HCT116 (cell line): ENCODE measurements around the gene ACOXL. TPM values are rescaled to one million over a fixed set of nuclear protein-coding genes. Genes with fewer than 3 reads are reported as not detected.
A peak's percentile ranks its signal among the peaks of the same experiment; 100 is the strongest.

Experiments
- ATAC-seq: fragments of 200-7000 bp; cut with Tn5 transposase; 2 replicates; pipeline ENCODE4 v1.9.1; 2020; ENCODE audit warnings: mild to moderate bottlenecking, moderate library complexity
- BruUV-seq: library from RNA; stranded (reverse); fragments of 400-500 nt; replicated peaks from 2 replicates; lab custom pipeline; 2021; lab: Mats Ljungman, UMichigan
- CTCF ChIA-PET: fragments of 300-600 bp; sonication (Branson Sonifier 250); formaldehyde crosslinking; loops from one replicate; lab custom pipeline; 2021; ENCODE audit warnings: antibody characterized with exemption; lab: Charles Lee
- POLR2A ChIA-PET: fragments of 300-600, 350-600 bp; sonication (Branson Sonifier 250); formaldehyde crosslinking; loops from one replicate; lab custom pipeline; 2021; ENCODE audit warnings: antibody characterized with exemption; lab: Charles Lee
- RAD21 ChIA-PET, 2 experiments: fragments of 300-600 bp; sonication (Branson Sonifier 250); formaldehyde crosslinking; loops; one replicate each; lab custom pipeline; 2023; ENCODE audit warnings: low total read pairs in 2 of 2; ENCODE audit not compliant: uncharacterized antibody in 2 of 2, unreplicated experiment in 2 of 2, low non-redundant PET in 1 of 2; lab: Charles Lee
- DNase-seq: peaks from one replicate; pipeline ENCODE4 v3.0.0-alpha.2; 2010; ENCODE audit warnings: low read depth, low spot score
- H2AFZ ChIP-seq: fragments of 200-600 bp; shearing (Covaris generic), sonication (generic); 2 replicates; pipeline ENCODE4 v1.6.1; 2017; ENCODE audit warnings: low read depth, mixed run types, mixed read lengths, antibody characterized with exemption, low read length; ENCODE audit not compliant: poor library complexity, severe bottlenecking
- H3K27ac ChIP-seq: 2 replicates; pipeline ENCODE4 v1.5.1; 2012; ENCODE audit warnings: low read depth, low read length
- H3K27me3 ChIP-seq: fragments of 200-600 bp; sonication (generic); 2 replicates; pipeline ENCODE4 v1.6.1; 2016; ENCODE audit warnings: mixed run types, low read length, mixed read lengths; ENCODE audit not compliant: insufficient read depth
- H3K36me3 ChIP-seq, 2 experiments: fragments of 200-500 bp in 1 of 2; fragments of 200-600 bp in 1 of 2; sonication (Bioruptor generic) in 1 of 2; sonication (generic) in 1 of 2; 2 replicates each; pipeline versions ENCODE4 v1.5.1 to v1.6.1; 2014 to 2016; ENCODE audit warnings: low read length in 2 of 2, inconsistent platforms in 1 of 2, mixed read lengths in 1 of 2, mixed run types in 1 of 2; ENCODE audit not compliant: insufficient read depth in 2 of 2, control insufficient read depth in 1 of 2
- H3K4me1 ChIP-seq, 2 experiments: fragments of 200-600 bp in 1 of 2; sonication (generic) in 1 of 2; 2 replicates each; pipeline versions ENCODE4 v1.5.1 to v1.6.1; 2012 to 2017; ENCODE audit warnings: low read length in 2 of 2, inconsistent platforms in 1 of 2, mild to moderate bottlenecking in 1 of 2, mixed read lengths in 1 of 2, mixed run types in 1 of 2, moderate library complexity in 1 of 2; ENCODE audit not compliant: insufficient read depth in 2 of 2, control insufficient read depth in 1 of 2
- H3K4me2 ChIP-seq: fragments of 200-600 bp; sonication (generic); 2 replicates; pipeline ENCODE4 v1.6.1; 2017; ENCODE audit warnings: mixed run types, low read length, mixed read lengths
- H3K4me3 ChIP-seq, 2 experiments: fragments of 200-600 bp in 1 of 2; sonication (generic) in 1 of 2; replicated peaks in 1 of 2; 2 replicates each; pipeline ENCODE4 v1.5.1; 2011 to 2016; ENCODE audit warnings: low read length in 2 of 2, control low read depth in 1 of 2, low read depth in 1 of 2, mild to moderate bottlenecking in 1 of 2, mixed read lengths in 1 of 2, mixed run types in 1 of 2
- H3K79me2 ChIP-seq: fragments of 200-600 bp; sonication (generic); 2 replicates; pipeline ENCODE4 v1.6.1; 2017; ENCODE audit warnings: mild to moderate bottlenecking, mixed run types, low read length, moderate library complexity, mixed read lengths; ENCODE audit not compliant: insufficient read depth
- H3K9ac ChIP-seq: fragments of 200-600 bp; sonication (generic); 2 replicates; pipeline ENCODE4 v1.6.1; 2016; ENCODE audit warnings: low read length, mixed read lengths
- H3K9me2 ChIP-seq: fragments of 200-600 bp; sonication (generic), shearing (Covaris generic); 2 replicates; pipeline ENCODE4 v1.6.1; 2017; ENCODE audit warnings: mixed run types, mild to moderate bottlenecking, moderate library complexity; ENCODE audit not compliant: insufficient read depth
- H3K9me3 ChIP-seq, 2 experiments: fragments of 200-500 bp in 1 of 2; fragments of 200-600 bp in 1 of 2; sonication (Bioruptor generic) in 1 of 2; sonication (generic) in 1 of 2; 2 replicates each; pipeline ENCODE4 v1.6.1; 2014 to 2017; ENCODE audit warnings: low read length in 2 of 2, mixed read lengths in 2 of 2, inconsistent platforms in 1 of 2, low read depth in 1 of 2, mild to moderate bottlenecking in 1 of 2, mixed run types in 1 of 2, moderate library complexity in 1 of 2; ENCODE audit not compliant: control insufficient read depth in 1 of 2, insufficient read depth in 1 of 2
- H4K20me1 ChIP-seq: fragments of 200-600 bp; sonication (generic), shearing (Covaris generic); 2 replicates; pipeline ENCODE4 v1.6.1; 2017; ENCODE audit warnings: mixed run types, mild to moderate bottlenecking, moderate library complexity; ENCODE audit not compliant: insufficient read depth
- CEBPB ChIP-seq: IDR thresholded peaks from 2 replicates; pipeline ENCODE4 v1.6.1; 2012; ENCODE audit warnings: low read depth
- ELF1 ChIP-seq: IDR thresholded peaks from 2 replicates; pipeline ENCODE4 v1.6.1; 2012; ENCODE audit warnings: low read depth, borderline replicate concordance
- EZH2phosphoT487 ChIP-seq: fragments of 200-600 bp; IDR thresholded peaks from 2 replicates; pipeline ENCODE4 v1.6.1; 2018; ENCODE audit warnings: antibody characterized with exemption, borderline replicate concordance
- FOSL1 ChIP-seq: IDR thresholded peaks from 2 replicates; pipeline ENCODE4 v1.6.1; 2012; ENCODE audit warnings: low read depth
- POLR2A ChIP-seq: IDR thresholded peaks from 2 replicates; pipeline ENCODE4 v1.7.0; 2011; ENCODE audit warnings: borderline replicate concordance; ENCODE audit not compliant: insufficient read depth, insufficient read length; ENCODE audit errors: extremely low read depth
- RAD21 ChIP-seq: IDR thresholded peaks from 2 replicates; pipeline ENCODE4 v1.6.1; 2012; ENCODE audit warnings: low read depth, mild to moderate bottlenecking
- TCF7L2 ChIP-seq: IDR thresholded peaks from 2 replicates; pipeline ENCODE4 v1.7.0; 2011; ENCODE audit warnings: borderline replicate concordance, inconsistent platforms; ENCODE audit not compliant: insufficient read depth, insufficient read length; ENCODE audit errors: extremely low read depth
- YY1 ChIP-seq: IDR thresholded peaks from 2 replicates; pipeline ENCODE4 v1.6.1; 2011; ENCODE audit warnings: low read length, low read depth, moderate library complexity, mild to moderate bottlenecking; ENCODE audit not compliant: insufficient replicate concordance; ENCODE audit errors: extremely low read depth
- intact Hi-C: fragments of 100-400 bp; cut with micrococcal nuclease; formaldehyde crosslinking; loops from 2 replicates; pipeline ENCODE4 v1.10.0; 2022
- total RNA-seq: library from RNA; stranded (reverse); gene quantifications from one replicate; pipeline ENCODE4 v1.2.1, GENCODE V29; 2021; ENCODE audit not compliant: unreplicated experiment
- TF ChIP-seq, protein P1 (sequence below), 3 experiments: fragments of 200-600 bp in 1 of 3; sonication (generic) in 1 of 3; IDR thresholded peaks in 2 of 3; conservative IDR thresholded peaks in 1 of 3; 2 replicates each; pipeline ENCODE4 v1.5.1; 2012 to 2017; ENCODE audit warnings: low read depth in 2 of 3, low read length in 2 of 3, antibody characterized with exemption in 1 of 3, borderline replicate concordance in 1 of 3, control low read depth in 1 of 3, mild to moderate bottlenecking in 1 of 3, mixed read lengths in 1 of 3, mixed run types in 1 of 3, moderate library complexity in 1 of 3; ENCODE audit not compliant: insufficient read depth in 1 of 3
- TF ChIP-seq, protein P2 (sequence below): IDR thresholded peaks from 2 replicates; pipeline ENCODE4 v1.6.1; 2011; ENCODE audit warnings: mild to moderate bottlenecking, low read length, moderate library complexity; ENCODE audit not compliant: insufficient replicate concordance; ENCODE audit errors: extremely low read depth
- TF ChIP-seq, protein P3 (sequence below): IDR thresholded peaks from 2 replicates; pipeline ENCODE4 v1.6.1; 2012

ACOXL gene
- total RNA-seq, 1 experiment from 2014 or later: 5.5 TPM

DNA sequence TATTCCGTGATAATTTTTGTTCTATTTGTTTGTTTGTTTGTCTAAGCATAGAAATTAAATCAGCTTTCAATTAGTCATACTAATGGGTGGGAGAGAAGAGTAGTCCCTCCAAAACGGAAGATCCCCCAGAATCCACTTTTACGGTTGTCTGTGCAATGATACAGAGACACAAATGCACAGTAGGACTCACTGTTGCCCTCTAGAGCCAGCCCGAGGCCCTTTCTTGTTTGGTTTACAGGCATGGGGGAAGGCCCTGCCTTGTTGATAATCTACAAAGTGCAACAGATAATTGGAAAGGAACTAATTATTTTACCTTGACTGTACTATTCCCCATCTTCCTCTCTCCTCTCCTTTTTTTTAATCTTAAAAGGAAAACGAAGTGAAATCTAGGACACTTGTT lies 121.1 kb downstream of the ACOXL start:
- RAD21 ChIA-PET: no interaction called here
- intact Hi-C loops: no loop called here

GRCh38 chr2:110853948-110854347 lies 121.6 kb downstream of the ACOXL start:
- intact Hi-C loops: no loop called here
- TF ChIP-seq YY1 (no peak), POLR2A (no peak), ELF1 (no peak), CEBPB (no peak), FOSL1 (no peak), TCF7L2 (no peak)
- TF ChIP-seq, protein P1, sequence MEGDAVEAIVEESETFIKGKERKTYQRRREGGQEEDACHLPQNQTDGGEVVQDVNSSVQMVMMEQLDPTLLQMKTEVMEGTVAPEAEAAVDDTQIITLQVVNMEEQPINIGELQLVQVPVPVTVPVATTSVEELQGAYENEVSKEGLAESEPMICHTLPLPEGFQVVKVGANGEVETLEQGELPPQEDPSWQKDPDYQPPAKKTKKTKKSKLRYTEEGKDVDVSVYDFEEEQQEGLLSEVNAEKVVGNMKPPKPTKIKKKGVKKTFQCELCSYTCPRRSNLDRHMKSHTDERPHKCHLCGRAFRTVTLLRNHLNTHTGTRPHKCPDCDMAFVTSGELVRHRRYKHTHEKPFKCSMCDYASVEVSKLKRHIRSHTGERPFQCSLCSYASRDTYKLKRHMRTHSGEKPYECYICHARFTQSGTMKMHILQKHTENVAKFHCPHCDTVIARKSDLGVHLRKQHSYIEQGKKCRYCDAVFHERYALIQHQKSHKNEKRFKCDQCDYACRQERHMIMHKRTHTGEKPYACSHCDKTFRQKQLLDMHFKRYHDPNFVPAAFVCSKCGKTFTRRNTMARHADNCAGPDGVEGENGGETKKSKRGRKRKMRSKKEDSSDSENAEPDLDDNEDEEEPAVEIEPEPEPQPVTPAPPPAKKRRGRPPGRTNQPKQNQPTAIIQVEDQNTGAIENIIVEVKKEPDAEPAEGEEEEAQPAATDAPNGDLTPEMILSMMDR (IDR thresholded peaks at IDR 0.05 in 2 of 3, conservative IDR thresholded peaks at IDR 0.05 in 1 of 3; ENCODE audit: borderline replicate concordance in 1 of 3, insufficient read depth in 1 of 3, low read depth in 2 of 3, low read length in 2 of 3): no peak
- TF ChIP-seq, protein P2, sequence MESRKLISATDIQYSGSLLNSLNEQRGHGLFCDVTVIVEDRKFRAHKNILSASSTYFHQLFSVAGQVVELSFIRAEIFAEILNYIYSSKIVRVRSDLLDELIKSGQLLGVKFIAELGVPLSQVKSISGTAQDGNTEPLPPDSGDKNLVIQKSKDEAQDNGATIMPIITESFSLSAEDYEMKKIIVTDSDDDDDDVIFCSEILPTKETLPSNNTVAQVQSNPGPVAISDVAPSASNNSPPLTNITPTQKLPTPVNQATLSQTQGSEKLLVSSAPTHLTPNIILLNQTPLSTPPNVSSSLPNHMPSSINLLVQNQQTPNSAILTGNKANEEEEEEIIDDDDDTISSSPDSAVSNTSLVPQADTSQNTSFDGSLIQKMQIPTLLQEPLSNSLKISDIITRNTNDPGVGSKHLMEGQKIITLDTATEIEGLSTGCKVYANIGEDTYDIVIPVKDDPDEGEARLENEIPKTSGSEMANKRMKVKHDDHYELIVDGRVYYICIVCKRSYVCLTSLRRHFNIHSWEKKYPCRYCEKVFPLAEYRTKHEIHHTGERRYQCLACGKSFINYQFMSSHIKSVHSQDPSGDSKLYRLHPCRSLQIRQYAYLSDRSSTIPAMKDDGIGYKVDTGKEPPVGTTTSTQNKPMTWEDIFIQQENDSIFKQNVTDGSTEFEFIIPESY: no peak
- TF ChIP-seq, protein P3, sequence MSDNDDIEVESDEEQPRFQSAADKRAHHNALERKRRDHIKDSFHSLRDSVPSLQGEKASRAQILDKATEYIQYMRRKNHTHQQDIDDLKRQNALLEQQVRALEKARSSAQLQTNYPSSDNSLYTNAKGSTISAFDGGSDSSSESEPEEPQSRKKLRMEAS: no peak

More for the DNA sequence above, 121.1 kb downstream of the ACOXL start:
- Histone ChIP-seq H3K27me3 (no peaks in the 10 kb centered on the region), H3K36me3 (no peaks in the 10 kb centered on the region), H4K20me1 (no peaks in the 10 kb centered on the region), H3K27ac (no peak overlapping the region), H3K4me2 (no peak overlapping the region), H3K9ac (no peak overlapping the region), H3K9me3 (no peaks in the 10 kb centered on the region), H3K4me3 (no peak overlapping the region), H3K79me2 (no peaks in the 10 kb centered on the region), H2AFZ (no peak overlapping the region), H3K4me1 (peaks cover 0 to 5% of the 10 kb centered on the region in 2 experiments; a peak in 2 of 4 replicates), H3K9me2 (no peaks in the 10 kb centered on the region)
- DNase-seq (peak; percentile 27), ATAC-seq (peak; percentile 86)
- ChIA-PET POLR2A (no interaction called here), CTCF (interaction anchor here (1.0 kb wide), 1 partner anchor 25 kb away, joined by 3 read pairs; no protein-coding TSS in a partner anchor)
- BruUV-seq: no TSS peak
- TF ChIP-seq, protein P1 (IDR thresholded peaks at IDR 0.05 in 2 of 3, conservative IDR thresholded peaks at IDR 0.05 in 1 of 3; ENCODE audit: borderline replicate concordance in 1 of 3, insufficient read depth in 1 of 3, low read depth in 2 of 3, low read length in 2 of 3): peak; percentile 39 to 81 (median 72); a peak in 5 of 6 replicates
- TF ChIP-seq RAD21: peak; percentile 33; the same call in 1 of the 2 replicates
- TF ChIP-seq EZH2phosphoT487: no peak

More at GRCh38 chr2:110853948-110854347, 121.6 kb downstream of the ACOXL start:
- POLR2A ChIA-PET: no interaction called here
- no TSS peak for BruUV-seq
- DNase-seq: no peak
- H3K9me2 ChIP-seq: no peaks in the 10 kb centered on the region
- CTCF ChIA-PET: interaction anchor here (1.0 kb wide), 1 partner anchor 25 kb away, joined by 3 read pairs; no protein-coding TSS in a partner anchor
- no peaks in the 10 kb centered on the region for H3K79me2 ChIP-seq
- no peaks in the 10 kb centered on the region for H3K9me3 ChIP-seq
- RAD21 ChIA-PET: no interaction called here
- peaks cover 0 to 5% of the 10 kb centered on the region in 2 experiments; a peak in 2 of 4 replicates for H3K4me1 ChIP-seq
- no peak overlapping the region for H3K9ac ChIP-seq
- no peaks in the 10 kb centered on the region for H3K27me3 ChIP-seq
- no peaks in the 10 kb centered on the region for H3K36me3 ChIP-seq
- no peak overlapping the region for H3K4me3 ChIP-seq
- 0 out of 2 replicates have a peak, but pooled peaks have one; percentile 22 for ATAC-seq
- no peak overlapping the region for H3K4me2 ChIP-seq
- H2AFZ ChIP-seq: no peak overlapping the region
- H3K27ac ChIP-seq: no peak overlapping the region
- no peaks in the 10 kb centered on the region for H4K20me1 ChIP-seq
